HG03558 (cell line): ENCODE measurements around the gene MYBPC2.
A peak's percentile ranks its signal among the peaks of the same experiment; 100 is the strongest.

Experiments
- ATAC-seq: cut with Tn5 transposase; IDR thresholded peaks from one replicate; pipeline ENCODE4 v1.9.1; 2021; ENCODE audit warnings: moderate number of reproducible peaks; ENCODE audit not compliant: unreplicated experiment; ENCODE audit errors: extremely low read depth

MYBPC2 gene

DNA sequence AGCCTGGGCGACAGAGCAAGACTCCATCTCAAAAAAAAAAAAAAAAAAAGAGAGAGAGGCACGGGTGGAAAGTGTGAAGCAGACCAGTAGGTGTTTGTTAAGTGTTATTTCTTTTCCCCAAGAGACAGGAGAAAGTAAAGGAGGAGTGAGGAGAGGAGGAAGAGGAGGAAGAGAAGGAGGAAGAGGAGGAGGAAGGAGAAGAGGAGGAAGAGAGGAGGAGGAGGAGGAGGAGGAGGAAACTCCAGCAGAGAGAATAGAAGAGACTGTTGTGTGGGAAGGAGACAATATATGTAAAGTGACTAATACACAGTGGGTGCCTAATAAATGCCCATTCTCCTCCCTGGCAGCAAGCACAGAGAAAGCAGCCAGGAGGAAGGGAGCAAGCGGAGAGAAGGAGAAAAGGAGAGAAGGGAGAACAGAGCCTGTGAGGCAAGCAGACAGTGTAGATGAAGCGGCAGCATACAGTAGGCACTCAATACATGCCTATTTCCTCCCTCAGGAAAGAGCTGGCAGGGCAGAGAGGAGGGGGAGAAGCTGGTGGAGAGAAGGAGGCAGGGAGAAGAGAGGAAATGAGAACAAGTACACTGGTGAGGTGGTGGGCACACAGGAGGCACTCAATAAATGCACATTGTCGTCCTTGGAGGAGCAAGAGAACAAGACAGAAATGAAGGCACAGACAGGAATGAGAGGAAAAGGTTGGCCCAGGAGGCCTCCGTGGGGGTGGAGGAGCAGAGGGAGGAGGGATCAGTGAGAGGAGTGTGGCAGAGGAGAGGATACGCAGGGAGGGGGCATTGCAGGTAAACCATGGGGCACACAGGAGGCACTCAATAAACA, 61.7 kb downstream of the MYBPC2 start:
- no peak for ATAC-seq

DNA sequence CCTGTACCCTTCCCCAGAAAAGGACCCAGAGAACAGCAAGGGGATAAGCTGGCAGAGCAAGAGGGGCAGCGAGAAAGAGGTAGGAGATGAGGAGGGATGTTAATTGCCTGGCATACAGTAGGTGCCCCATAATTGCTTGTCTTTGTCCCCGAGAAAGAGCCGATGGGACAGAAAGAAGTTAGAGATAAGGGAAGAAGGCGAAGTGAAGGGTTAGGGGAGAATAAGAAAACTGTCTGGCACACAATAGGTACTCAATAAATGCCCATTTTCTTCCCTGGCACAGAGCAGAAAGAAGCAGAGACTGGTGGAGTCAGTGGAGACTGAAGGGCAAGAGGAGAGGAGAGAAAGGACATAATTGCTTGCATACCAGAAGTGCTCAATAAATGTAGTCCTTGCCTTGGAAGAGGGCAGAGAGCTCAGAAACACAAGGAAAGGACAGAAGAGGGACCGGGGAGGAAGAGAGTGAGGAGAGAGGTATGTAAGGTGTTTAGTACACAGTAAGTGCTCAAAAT, 62.4 kb downstream of the MYBPC2 start:
- no peak for ATAC-seq

DNA sequence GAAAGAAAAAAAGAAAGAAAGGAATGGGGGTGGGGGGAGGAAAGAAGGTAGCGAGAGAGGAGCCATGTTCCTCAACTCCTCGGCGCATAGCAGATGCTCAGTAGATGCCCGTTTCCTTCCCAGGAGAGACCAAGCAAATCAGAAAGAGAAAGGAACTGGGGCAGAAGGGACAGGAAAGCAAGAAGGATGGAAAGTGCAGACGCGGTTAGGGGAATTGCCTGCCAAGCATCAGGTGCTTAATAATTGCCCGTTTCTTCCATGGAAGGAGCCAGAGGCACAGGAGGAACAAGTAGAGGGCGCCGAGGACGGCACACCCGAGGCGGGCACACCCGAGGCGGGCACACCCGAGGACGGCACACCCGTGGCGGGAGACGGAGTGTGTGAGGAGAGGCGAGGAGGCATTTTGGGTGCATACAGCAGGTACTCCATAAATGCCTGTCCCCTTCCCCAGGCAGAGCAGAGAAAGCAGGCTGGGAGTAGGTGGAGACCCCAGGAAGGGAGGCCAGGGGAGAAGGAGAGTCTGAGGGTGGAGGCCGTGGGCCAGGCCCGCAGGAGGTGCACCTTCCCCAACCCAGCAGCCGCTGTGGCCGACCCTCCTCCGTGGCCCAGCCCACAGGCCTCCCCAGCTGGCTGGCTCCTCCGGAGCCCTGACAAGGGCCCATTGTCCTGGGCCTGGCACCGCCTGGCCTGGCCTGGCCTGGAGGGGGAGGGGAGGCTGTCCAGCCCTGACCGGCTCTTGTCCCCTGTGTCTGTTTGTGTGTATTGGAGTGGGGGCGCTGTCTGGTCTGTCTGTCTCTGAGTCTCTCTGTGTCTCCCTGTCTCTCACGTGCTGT, 63.7 kb downstream of the MYBPC2 start:
- ATAC-seq: no peak

DNA sequence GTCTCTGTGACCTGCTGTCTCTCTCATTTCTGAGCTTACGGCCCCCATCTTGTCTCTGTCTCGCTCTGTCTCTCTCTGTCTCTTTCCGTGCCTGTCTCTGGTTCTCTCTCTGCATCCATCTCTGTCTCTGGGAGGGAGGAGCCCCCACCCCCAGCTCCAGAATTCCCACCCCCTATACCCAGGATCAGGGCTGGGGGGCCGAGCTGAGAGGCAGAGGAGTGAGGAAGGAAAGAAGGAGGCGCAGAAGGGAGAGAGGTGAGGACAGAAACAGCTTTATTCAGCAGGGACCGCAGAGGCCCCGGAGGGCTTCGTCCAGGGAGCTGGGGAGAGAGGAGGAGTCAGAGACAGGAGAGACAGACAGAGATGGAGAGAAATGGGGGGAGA, 64.3 kb downstream of the MYBPC2 start:
- no peak for ATAC-seq

DNA sequence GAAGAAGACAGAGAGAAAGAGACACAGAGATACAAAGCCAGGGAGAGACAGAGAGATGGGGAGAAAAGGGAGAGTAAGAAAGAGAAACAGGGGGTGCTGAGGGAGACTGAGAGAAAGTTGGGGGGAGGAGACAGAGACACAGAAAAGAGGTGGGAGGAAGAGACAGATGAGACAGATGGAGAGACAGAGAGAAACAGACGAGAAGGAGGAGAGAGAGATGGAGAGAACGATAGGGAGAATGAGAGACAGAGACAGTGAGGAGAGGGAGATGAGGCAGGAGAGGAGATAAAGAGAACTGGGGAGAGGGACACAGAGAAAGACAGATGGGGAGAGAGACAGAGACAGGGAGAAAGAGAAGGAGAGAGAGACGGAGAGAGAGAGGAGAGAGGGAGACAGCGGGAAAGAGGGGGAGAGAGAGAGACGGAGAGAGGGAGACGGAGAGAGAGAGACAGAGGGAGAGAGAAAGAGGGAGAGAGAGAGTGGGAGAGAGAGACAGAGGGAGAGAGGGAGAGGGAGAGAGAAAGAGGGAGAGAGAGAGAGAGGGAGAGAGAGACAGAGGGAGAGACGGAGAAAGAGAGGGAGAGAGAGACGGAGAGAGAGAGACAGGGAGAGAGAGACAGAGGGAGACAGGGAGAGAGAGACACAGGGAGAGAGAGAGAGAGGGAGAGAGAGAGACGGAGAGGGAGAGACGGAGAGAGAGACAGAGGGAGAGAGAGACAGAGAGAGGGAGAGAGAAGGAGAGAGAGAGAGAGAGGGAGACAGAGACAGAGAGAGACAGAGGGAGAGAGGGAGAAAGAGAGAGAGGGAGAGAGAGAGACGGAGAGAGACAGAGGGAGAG, 65.7 kb downstream of the MYBPC2 start:
- ATAC-seq: no peak

DNA sequence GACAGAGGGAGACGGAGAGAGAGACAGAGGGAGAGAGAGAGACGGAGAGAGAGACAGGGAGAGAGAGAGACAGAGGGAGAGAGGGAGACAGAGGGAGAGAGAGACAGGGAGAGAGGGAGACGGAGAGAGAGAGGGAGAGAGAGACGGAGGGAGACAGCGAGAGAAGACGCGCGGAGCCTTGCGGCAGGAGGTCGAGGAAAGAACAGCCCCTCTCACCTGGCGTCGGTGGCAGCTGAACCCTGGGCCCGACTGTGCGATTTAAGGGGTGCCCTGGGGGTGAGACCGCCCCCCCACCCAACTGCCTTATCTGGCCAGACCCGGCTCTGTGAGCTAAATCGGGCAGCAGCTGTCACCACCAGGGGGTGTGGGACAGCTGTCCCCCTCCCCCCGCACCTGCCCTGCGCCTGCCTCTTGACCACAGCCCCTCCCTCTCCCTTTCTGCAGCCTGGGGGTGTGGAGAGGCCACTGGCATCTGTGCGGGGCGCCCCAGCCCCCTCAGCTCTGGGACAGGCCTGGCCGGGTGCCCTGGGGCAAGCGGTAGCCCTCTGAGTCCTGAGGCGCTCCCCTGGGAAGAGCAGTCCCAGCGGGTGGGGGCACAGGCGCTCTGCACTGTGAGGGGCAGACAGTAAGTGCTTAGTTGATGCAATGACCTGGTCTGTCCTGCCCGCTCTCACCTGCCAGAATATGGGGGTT, 67.5 kb downstream of the MYBPC2 start:
- ATAC-seq: no peak

DNA sequence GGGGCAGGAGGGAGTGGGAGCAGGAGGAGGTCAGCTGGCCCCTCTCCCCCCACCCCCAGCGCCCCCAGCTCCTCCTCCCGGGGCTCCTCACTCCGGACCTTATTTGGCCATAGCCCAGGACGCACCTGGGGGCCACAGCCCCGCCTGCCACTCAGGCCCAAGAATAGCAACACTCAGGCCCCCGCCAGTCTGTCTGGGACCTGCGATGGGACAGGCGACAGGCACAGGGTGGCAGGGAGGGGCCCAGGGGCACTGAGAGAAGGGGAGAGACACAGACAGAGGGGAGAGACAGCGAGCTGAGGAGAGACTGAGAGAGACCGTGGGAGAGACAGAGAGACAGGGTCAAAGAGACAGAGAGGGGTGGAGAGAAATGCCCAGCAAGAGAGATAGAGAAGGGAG, 68.1 kb downstream of the MYBPC2 start:
- ATAC-seq: no peak

DNA sequence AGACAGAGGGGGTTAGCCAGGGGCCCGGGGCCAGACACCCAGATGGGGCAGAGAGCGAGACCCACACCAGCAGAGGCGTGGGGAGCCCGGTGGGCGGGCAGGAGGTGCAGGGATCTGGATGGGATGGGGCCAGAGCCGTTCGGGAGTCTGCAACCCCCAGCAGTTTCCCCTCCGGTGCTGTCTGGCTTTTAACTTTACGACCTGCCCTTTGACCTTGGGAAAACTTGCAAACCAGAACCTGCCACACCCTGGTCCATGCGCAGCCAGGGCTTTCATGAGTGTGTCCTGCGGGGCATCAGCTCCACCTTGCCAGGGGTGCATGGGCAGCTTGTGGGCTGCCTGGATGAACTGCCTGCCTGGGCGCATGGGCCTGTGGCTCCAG, 68.5 kb downstream of the MYBPC2 start:
- ATAC-seq: no peak

DNA sequence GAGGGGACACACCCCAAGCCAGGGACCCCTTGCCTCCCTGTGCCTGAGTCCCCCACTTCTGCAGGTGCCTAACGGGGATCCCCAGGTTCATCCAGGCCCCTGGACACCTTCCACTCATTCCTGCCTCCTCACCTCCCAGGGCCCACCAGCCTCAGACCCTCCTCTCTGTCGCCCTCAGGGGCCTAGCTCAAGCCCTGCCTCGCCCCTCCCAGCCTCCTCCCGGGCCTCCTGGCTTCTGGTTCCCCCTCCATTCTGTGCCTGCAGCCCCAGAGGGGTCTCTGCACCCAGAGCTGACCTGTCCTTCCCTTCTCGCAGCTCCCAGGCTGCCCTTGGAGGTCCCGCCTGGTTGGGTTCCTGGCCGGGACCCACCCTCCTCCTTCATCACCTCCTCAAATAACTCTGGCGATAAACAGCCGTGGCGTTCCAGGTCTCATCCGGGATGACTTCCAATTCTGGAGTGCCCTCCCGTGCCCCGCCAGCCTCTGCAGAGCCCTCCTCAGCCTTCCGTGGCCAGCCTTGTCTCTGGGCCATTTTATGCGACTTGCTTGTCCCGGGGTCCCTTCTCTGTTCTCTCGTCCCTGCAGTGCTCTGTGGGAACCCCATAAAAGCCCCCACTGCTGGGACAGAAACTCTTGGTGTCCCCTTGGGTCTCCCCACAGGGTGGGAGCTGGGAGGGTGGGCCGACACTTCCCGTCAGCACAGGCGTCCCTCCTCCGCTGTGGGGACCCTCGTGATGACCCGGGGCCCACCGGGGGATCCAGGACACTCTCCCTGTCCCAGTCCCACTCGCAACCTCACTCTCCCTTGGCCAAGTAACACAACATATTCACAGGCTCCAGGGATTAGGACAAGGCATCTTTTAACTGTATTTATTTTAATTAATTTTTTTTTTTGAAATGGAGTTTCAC, 69.1 kb downstream of the MYBPC2 start:
- ATAC-seq: no peak

DNA sequence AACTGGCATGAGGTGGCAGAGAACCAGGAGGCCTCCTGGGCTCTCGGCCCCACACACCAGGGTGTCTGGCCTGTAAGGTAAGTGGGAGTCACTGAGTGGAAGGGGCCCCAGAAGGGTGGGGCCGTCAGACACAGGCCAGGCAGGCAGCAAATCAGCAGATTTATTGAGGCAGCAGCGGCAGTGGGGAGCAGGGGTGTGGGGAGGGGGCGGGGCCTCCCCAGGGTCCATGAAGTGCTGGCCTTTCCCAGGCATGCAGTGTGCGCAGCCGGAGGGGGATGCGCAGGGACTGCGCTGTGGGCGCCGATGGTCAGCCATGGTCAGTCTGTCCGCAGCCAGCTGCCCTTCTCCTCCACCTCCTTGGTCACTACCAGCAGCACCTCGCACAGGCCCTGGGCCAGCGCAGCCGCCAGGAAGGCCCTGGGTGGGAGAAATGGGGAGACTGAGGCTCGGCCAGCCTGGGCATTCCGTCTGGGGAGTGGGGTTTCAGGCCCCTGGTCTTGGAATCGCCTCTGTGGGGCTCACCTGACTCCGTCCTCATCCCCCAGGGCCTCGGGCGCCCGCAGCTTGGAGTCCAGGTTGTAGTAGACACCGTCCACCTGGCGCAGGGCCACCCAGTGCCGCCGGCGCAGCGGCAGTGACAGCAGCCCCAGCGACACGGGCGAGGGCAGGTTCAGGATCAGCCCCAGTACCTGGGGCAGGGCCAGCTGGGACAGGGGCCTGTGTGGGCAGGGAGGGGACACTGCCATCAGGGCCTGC, 73.3 kb downstream of the MYBPC2 start:
- ATAC-seq: no peak

DNA sequence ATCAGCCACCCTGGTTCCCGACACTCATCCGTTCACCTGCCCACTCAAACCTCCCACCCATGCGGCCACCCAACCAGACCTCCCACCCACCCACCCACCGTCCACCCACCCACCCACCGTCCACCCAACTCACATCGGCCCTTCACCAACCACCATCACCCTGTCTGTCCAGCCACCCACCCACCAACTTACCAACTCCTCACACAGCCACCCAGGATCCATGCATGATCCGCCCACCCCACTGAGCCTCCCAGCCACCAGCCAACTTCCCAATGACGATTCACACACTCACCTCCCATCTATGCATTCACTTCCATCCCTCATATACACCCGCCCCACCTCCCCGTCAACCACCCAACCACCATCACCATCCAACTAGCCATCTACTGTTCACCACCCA, 74.0 kb downstream of the MYBPC2 start:
- ATAC-seq: no peak

DNA sequence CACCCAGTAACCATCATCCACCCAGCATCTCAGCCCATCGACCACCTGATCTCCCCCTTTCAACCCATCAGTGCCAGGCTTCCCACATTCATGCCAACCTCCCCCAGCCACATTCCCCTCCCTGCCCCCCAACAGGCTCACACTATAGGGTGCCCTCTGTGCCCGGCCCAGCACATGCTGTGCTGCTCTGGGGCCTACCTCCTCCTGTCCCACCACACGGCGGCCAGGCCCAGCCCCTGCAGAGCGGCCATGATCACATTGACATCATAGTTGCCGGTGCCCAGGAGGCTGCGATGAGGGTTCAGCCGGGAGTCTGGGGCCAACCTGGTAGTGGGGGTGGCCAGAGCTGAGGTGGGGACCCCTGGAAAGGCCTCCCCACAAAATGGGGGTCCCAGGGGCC, 74.7 kb downstream of the MYBPC2 start:
- no peak for ATAC-seq

DNA sequence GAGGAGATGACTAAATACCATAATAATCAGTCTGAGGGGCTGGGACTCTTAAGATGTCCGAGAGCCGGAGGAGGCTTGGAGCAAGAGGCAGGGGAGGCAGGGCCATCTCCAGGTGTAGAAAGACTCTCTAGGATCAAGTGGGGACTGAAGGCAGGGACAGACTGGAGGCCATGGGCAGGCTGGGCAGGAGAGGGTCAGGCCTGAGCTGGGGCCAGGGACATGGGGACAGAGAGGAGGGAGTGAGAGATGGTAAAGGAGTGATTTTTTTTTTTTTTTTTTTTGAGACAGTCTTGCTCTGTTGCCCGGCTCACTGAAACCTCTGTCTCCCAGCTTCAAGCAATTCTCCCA, 76.1 kb downstream of the MYBPC2 start:
- ATAC-seq: no peak

DNA sequence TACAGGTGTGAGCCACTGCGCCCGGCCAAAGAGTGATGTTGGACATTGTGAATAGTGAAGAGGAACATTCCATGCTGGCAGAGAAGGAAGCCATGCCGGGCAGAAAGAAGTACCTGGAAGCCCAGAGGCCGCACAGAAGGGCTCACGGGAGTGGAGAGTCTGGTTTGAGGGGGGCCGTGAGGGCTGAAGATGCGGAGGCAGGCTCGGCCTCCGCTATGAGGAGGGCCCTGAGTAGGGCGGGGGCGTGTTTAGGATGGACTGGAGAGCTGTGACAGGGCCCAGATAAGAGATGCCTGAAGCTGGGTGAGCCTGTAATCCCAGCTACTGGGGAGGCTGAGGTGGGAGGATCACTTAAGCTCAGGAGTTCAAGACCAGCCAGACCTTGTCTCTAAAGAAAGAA, 76.7 kb downstream of the MYBPC2 start:
- no peak for ATAC-seq

DNA sequence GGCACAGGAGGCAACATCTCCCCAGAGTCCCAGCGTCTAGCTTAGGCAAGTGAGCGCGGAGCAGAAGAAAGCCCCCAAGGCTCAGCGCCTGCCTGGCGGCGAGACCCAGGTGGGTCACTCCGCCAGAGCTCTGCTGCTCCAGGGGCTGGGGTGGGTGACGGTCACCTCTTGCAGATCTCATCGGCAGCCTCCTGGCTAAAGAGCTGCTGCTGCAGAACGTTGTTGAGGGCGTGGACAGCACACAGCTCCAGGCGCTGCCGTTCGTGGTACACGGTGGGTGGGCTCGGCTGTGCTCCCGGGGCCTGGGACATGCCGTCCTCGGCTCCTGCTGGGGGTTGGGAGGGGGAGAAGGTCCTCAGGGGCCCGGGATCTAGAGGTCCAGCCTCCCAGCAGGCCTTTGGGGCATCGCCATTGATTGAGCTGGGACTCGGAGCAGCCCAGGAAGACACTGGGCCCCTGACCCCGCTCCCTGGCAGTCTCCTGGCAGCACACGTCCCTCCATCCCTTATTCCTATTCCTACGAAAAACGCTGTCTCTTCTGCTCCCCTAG, 77.5 kb downstream of the MYBPC2 start:
- no peak for ATAC-seq

DNA sequence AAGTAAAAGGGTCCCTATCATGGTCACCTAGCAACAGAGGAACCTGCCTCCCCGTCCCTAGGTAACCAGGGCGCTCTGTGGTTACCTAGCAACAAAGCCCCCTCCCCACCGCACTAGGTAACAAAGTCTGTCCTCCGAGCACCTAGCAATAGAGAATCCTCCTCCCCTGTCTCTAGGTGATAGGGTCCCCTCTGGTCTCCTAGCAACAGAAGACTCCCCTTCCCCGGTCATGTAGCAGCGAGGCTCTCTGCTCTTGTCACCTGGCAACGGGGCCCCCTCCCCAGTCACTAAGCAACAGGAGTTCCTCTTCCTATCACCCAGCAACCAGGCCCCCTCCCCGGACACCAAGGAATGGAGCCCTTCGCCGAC, 78.0 kb downstream of the MYBPC2 start:
- ATAC-seq: no peak

DNA sequence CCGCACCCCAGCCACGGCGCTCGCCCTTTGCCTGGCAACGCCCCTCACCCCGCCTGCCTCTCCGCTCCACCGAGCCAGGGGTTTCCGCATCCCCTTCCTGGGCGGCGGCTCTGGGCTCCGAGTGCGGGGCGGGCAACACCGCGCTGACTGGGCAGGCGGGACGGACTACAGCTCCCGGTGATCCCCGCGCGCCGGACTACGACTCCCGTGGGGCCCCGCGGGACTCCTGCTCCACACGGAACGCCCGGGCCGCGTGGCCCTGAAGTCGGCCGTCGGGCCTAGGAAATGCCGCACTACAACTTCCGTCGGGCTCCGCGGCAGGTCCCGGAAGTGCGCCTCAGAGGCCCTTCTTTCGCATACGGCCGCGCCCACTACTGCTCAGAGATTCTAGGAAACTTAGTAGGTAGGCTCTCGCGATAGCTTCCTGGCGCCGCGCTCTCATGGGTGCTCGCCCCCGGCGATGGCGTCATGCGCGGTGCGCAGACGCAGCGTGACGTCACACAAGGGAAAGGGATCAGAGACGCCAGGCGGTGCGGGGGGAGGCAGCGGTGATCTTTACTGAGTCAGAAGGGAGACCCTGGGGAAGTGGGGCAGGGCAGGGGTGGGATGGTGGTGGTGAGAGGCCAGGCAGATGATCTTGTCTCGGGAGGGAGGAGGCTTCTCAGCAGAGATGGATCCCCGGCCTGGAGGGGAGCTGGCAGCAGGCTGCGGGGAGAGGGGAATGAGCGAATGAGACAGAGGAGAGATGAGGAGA, 78.6 kb downstream of the MYBPC2 start, which contains the start of gene JOSD2:
TSS of gene JOSD2 (minus strand) at position 123 of the 754 bp plus-strand sequence. CDS start 760 bp downstream, outside the sequence.
- peak; percentile 72 for ATAC-seq
